Nephron progenitor cell (in vitro differentiated cells): ENCODE results near the gene SHC4.
A peak's percentile ranks its signal among the peaks of the same experiment; 100 is the strongest.

ENCODE experiments used
- DNase-seq: peaks from one replicate; pipeline ENCODE4 v3.0.0; 2021
- H3K27ac Mint-ChIP-seq: 2 replicates; pipeline ENCODE4 v1.8.0; 2021; ENCODE audit warnings: mild to moderate bottlenecking, moderate library complexity, mixed read lengths
- H3K27me3 Mint-ChIP-seq: 2 replicates; pipeline ENCODE4 v1.8.0; 2021; ENCODE audit warnings: mild to moderate bottlenecking, low read depth, mixed read lengths; ENCODE audit not compliant: poor library complexity
- H3K36me3 Mint-ChIP-seq: 2 replicates; pipeline ENCODE4 v1.8.0; 2021; ENCODE audit warnings: low read depth, mixed read lengths
- H3K4me1 Mint-ChIP-seq: 2 replicates; pipeline ENCODE4 v1.8.0; 2021; ENCODE audit warnings: mixed read lengths
- H3K4me3 Mint-ChIP-seq: 2 replicates; pipeline ENCODE4 v1.8.0; 2021; ENCODE audit warnings: mild to moderate bottlenecking, moderate library complexity, mixed read lengths
- H3K9me3 Mint-ChIP-seq: 2 replicates; pipeline ENCODE4 v1.8.0; 2021; ENCODE audit warnings: mild to moderate bottlenecking, moderate library complexity, mixed read lengths
- TF ChIP-seq, protein P1 (sequence below): fragments of 200-600 bp; sonication (generic); IDR thresholded peaks from 2 replicates; pipeline ENCODE4 v1.5.0; 2021; ENCODE audit warnings: antibody characterized with exemption

SHC4 gene

DNA sequence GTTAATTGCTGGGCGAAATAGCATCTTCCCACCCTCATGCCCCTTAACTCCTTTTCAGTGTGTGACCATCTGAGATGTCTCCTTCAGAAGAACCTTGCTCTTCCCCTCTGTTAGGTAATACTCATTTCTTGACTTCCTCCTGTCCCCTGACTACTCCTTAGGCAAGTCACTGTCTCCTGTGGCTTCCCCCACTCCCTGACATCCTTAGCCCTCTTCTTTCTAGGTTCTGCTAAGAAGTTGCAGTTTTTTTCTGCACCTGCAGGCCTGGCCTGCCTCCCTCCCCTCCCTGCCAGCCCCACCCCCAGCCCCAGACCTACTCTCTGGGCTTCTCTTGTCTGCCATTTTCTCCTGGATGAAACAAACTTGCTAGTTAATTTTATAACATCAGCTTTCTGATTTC lies 101.0 kb downstream of the SHC4 start:
- peaks cover 40% of the 10 kb centered on the region for H3K4me1 Mint-ChIP-seq
- H3K27me3 Mint-ChIP-seq, result peaks cover 4% of the 10 kb centered on the region
- H3K27ac Mint-ChIP-seq, result no peak overlapping the region
- no peak overlapping the region for H3K4me3 Mint-ChIP-seq
- no peak for DNase-seq
- no peaks in the 10 kb centered on the region for H3K36me3 Mint-ChIP-seq
- TF ChIP-seq, protein P1, sequence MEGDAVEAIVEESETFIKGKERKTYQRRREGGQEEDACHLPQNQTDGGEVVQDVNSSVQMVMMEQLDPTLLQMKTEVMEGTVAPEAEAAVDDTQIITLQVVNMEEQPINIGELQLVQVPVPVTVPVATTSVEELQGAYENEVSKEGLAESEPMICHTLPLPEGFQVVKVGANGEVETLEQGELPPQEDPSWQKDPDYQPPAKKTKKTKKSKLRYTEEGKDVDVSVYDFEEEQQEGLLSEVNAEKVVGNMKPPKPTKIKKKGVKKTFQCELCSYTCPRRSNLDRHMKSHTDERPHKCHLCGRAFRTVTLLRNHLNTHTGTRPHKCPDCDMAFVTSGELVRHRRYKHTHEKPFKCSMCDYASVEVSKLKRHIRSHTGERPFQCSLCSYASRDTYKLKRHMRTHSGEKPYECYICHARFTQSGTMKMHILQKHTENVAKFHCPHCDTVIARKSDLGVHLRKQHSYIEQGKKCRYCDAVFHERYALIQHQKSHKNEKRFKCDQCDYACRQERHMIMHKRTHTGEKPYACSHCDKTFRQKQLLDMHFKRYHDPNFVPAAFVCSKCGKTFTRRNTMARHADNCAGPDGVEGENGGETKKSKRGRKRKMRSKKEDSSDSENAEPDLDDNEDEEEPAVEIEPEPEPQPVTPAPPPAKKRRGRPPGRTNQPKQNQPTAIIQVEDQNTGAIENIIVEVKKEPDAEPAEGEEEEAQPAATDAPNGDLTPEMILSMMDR, result no peak
- no peaks in the 10 kb centered on the region for H3K9me3 Mint-ChIP-seq

DNA sequence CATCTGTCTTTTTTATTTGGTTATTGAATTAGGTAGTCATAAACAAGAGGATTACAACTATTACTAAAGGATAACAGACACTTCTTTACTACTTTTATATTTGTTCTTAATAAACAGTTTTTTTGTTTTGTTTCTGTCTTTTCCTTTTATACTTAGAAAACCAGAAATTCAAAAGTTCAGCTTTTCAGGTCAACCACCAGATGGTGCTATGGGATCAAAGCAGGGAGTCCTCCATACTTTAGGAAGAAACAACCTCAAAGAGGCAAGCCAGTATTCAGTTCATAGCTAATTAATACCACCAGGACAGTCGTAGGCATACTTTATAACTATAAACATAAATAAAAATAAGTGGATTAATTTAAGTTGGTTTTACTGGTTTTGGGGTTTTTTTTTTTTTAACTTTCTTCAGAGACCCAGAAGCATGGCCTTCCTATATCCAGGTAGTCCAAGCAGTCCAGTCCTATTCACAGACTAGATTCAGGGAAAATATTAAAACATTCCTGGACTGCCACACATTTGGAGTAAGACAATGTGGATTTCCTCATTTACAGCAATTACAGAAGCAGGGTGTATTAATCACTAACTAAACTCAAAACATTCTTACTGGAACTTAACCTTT lies 101.8 kb downstream of the SHC4 start:
- Mint-ChIP-seq H3K4me3 (no peak overlapping the region), H3K27ac (no peak overlapping the region), H3K36me3 (no peaks in the 10 kb centered on the region), H3K27me3 (peaks cover 4% of the 10 kb centered on the region), H3K9me3 (no peaks in the 10 kb centered on the region), H3K4me1 (peaks cover 45% of the 10 kb centered on the region)
- DNase-seq, result peak; percentile 48
- TF ChIP-seq, protein P1, result peak; percentile 94

DNA sequence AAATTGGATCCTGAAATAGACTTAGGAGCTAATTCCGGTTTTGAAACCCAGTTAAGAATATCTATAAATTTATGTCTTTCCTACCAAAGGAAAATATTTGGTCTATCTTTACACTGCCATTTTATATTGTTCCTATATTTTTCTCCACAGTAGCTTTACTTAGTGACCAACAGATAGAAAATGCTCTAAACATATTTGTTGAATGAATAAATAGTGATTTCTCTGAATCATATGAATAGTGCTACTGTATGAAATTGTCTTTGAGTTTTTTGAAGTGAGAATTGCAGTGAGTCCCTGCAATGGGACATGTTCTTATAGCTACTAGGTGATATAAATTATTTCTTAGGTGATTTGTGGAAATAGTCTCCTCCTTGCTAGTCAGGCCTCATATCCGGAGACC lies 104.3 kb downstream of the SHC4 start:
- H3K36me3 Mint-ChIP-seq, result no peaks in the 10 kb centered on the region
- H3K9me3 Mint-ChIP-seq, result no peaks in the 10 kb centered on the region
- TF ChIP-seq, protein P1, result no peak
- no peak for DNase-seq
- no peak overlapping the region for H3K27ac Mint-ChIP-seq
- no peak overlapping the region for H3K4me3 Mint-ChIP-seq
- peaks cover 4% of the 10 kb centered on the region for H3K27me3 Mint-ChIP-seq
- H3K4me1 Mint-ChIP-seq, result peaks cover 41% of the 10 kb centered on the region

DNA sequence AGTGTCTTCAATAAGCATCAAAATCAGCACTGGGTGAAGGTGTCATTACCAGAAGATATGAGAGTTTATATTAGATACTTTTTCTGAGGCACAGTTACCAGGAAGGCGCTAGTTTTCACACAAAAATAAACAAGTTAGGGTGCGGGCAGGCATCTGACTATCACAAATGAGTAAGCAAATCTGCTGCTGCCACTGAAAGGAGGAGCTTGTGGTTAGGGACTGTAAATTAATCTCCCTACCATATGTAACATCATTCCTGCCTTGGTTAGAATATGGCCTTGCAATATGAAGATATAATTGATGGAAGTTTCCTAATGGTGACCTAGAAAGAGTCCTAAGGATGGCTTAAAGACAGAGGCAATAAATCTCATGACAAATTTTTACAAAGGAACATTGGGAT lies 105.3 kb downstream of the SHC4 start:
- H3K27ac Mint-ChIP-seq, result no peak overlapping the region
- no peak for DNase-seq
- no peak overlapping the region for H3K4me3 Mint-ChIP-seq
- H3K27me3 Mint-ChIP-seq, result peaks cover 4% of the 10 kb centered on the region
- H3K4me1 Mint-ChIP-seq, result peaks cover 41% of the 10 kb centered on the region
- H3K9me3 Mint-ChIP-seq, result peaks cover 4% of the 10 kb centered on the region
- H3K36me3 Mint-ChIP-seq, result no peaks in the 10 kb centered on the region
- TF ChIP-seq, protein P1, result no peak

DNA sequence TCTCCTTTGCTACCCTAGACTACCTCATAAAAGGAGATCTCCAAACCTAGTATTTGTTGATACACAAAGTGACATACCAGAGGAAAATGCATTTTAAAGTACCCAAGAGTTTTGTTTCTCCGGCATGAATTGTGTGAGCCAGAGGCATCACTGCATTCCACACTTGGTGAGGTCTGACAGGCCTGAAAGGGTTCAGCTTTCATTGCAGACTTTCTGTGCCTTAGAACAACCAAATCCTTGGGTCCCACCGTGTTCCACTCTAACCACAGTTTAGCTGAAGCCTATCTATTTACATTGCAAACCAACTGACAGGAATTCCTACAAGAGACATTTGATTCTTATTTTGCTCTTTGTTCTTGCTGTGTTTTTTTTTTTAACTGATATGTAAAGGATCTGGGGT lies 106.8 kb downstream of the SHC4 start:
- Mint-ChIP-seq H3K4me1 (peaks cover 35% of the 10 kb centered on the region), H3K4me3 (no peak overlapping the region), H3K27me3 (peaks cover 4% of the 10 kb centered on the region), H3K36me3 (no peaks in the 10 kb centered on the region), H3K9me3 (peaks cover 4% of the 10 kb centered on the region), H3K27ac (peak overlapping the region; percentile 33)
- DNase-seq, result peak; percentile 4
- TF ChIP-seq, protein P1, result no peak
